GM23248 (cell line): ENCODE measurements around the gene FAM117B.

Experiments
- EZH2 ChIP-seq: fragments of 200-600 bp; sonication (generic); IDR thresholded peaks from 2 replicates; pipeline ENCODE4 v1.6.1; 2018; ENCODE audit warnings: antibody characterized with exemption, mild to moderate bottlenecking; ENCODE audit not compliant: insufficient read depth, poor library complexity, severe bottlenecking
- EZH2phosphoT487 ChIP-seq: fragments of 200-600 bp; sonication (generic); IDR thresholded peaks from 2 replicates; pipeline ENCODE4 v1.6.1; 2018; ENCODE audit warnings: antibody characterized with exemption, moderate library complexity, mild to moderate bottlenecking, low read depth; ENCODE audit not compliant: insufficient read depth

DNA sequence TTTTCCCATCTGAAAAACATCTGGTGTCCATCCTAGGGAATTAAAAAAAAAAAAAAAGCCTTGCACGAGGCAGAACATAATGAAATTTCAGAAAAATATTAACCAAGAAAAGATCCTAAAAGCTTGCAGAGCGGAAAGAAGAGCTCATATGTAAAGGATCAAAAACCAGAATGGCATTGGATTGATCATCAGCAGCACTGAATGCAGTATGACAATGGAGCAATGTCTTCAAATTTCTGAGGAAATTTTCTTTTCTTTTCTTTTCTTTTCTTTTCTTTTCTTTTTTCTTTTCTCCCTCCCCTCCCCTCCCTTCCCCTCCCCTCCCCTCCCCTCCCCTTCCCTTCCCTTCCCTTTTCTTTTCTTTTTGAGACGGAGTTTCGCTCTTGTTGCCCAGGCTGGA lies 21.3 kb upstream of the FAM117B start:
- no peak for TF ChIP-seq EZH2
- TF ChIP-seq EZH2phosphoT487 = no peak
